Heart right ventricle (tissue), 16 donors: ENCODE measurements around the gene CTCFL. TPM values are rescaled to one million over a fixed set of nuclear protein-coding genes. Genes with fewer than 3 reads are reported as not detected.
"Not testable (repeated sequence)": the region's sequence is repeated elsewhere in the genome, so short reads cannot be mapped to it uniquely, and the experiment has no call there.

ENCODE experiments used
- ATAC-seq, 8 donors: fragments of 200-7000 bp; cut with Tn5 transposase; one replicate each; pipeline ENCODE4 v1.9.1; 2020; ENCODE audit warnings: mild to moderate bottlenecking in 8 of 8, moderate library complexity in 8 of 8, moderate number of reproducible peaks in 1 of 8
- DNase-seq, 2 donors: peaks; one replicate each; pipeline ENCODE4 v3.0.0-alpha.2; 2020
- H3K27ac ChIP-seq, 10 donors: fragments of 200-600 bp; sonication (generic) in 2 of 10; one replicate each; pipeline versions ENCODE4 v1.5.0 to v1.8.0; 2020 to 2022; ENCODE audit warnings: mild to moderate bottlenecking in 3 of 10
- H3K27me3 ChIP-seq, 7 donors: fragments of 200-600 bp; one replicate each; pipeline ENCODE4 v1.8.0; 2021 to 2022; ENCODE audit warnings: mild to moderate bottlenecking in 2 of 7
- H3K36me3 ChIP-seq, 9 donors: fragments of 200-600 bp; sonication (generic) in 1 of 9; one replicate each; pipeline versions ENCODE4 v1.5.0 to v1.8.0; 2020 to 2022; ENCODE audit warnings: mild to moderate bottlenecking in 2 of 9
- H3K4me1 ChIP-seq, 9 donors: fragments of 200-600 bp; sonication (generic) in 1 of 9; one replicate each; pipeline versions ENCODE4 v1.5.0 to v1.8.0; 2020 to 2022; ENCODE audit warnings: mild to moderate bottlenecking in 4 of 9
- H3K4me3 ChIP-seq, 10 donors: fragments of 200-600 bp; sonication (generic) in 2 of 10; one replicate each; pipeline versions ENCODE4 v1.5.0 to v1.8.0; 2020 to 2022; ENCODE audit warnings: mild to moderate bottlenecking in 7 of 10, moderate library complexity in 2 of 10
- H3K9me3 ChIP-seq, 11 donors: fragments of 200-600 bp in 10 of 11; sonication (generic) in 2 of 11; one replicate each; pipeline versions ENCODE4 v1.5.0 to v1.8.0; 2013 to 2022; ENCODE audit warnings: mild to moderate bottlenecking in 2 of 11, control low read depth in 1 of 11, moderate library complexity in 1 of 11
- WGBS, 2 donors: extraction: QIAGEN DNeasy Blood & Tissue Kit; methylation state at CpG; one replicate each; pipeline ENCODE4 v1.1.7; 2013; ENCODE audit warnings: inconsistent platforms in 1 of 2; 5-methylcytosine and 5-hydroxymethylcytosine counted together
- intact Hi-C, 10 donors: fragments of 100-400 bp; cut with DNase I; formaldehyde crosslinking; loops; one replicate each; pipeline versions ENCODE4 v1.11.1 to v1.14.2; 2022
- polyA plus RNA-seq, 2 donors: library from polyadenylated mRNA; stranded (reverse); fragments of 200-250 nt; gene quantifications; one replicate each; pipeline ENCODE4 v1.2.3, GENCODE V29; 2013
- total RNA-seq, 10 donors: library from RNA; stranded (reverse); fragmentation: NEBNext Ultra II Directional in 3 of 10; extraction: Animal tissue kit (Norgen Biotek cat#: 25700) in 3 of 10; gene quantifications; one replicate each; pipeline versions ENCODE4 v1.2.1 to v1.2.4, GENCODE V29; 2021 to 2023
- TF ChIP-seq, protein P1 (sequence below), 9 donors: fragments of 200-600 bp; sonication (generic) in 2 of 9; IDR thresholded peaks; one replicate each; pipeline versions ENCODE4 v1.5.0 to v1.8.0; 2021 to 2022; ENCODE audit warnings: antibody characterized with exemption in 9 of 9, mild to moderate bottlenecking in 5 of 9, moderate library complexity in 1 of 9
- donor health status: Arrhythmogenic right ventricular cardiomyopathy.
- donor health status: ischemic (EF 13 %, LVEDD 7.1; RV severe dilation, severe dysfunction).
- donor health status: healthy with polysubstance abuse.
- donor health status: DM: no; HTN: yes; CAD: no.
- donor health status: DM: no; HTN: no; CAD: no.
- donor health status: ischemic (EF 25% LVEDD 6.9; RV normal size, moderate dysfunction).
- donor health status: ischemic (EF 25% LVEDD 5.7; RV mildly dilated, moderate dysfunction).
- donor health status: healthy.
- donor health status: DM: yes; HTN: yes; CAD: no.
- donor health status: Ischemic cardiomyopathy.
- donor health status: ischemic (EF 35%, LVEDD 5.7; RV mildly dilated, moderate dysfunction).
- donor health status: nonischemic (EF 11% LVEDD 7.7; RV severe dilation, severe dysfunction).
- donor health status: DM: yes; HTN: yes; CAD: no.
- donor health status: PGD.
- donor health status: ischemic (EF 29% LVEDD 5.4; RV normal size, mild dysfunction).
- donor health status: nonischemic (EF 23%, LVEDD 6.1; RV moderate dilation, normal function).

The CTCFL gene
- total and polyA plus RNA-seq, 12 donors = not detected

DNA sequence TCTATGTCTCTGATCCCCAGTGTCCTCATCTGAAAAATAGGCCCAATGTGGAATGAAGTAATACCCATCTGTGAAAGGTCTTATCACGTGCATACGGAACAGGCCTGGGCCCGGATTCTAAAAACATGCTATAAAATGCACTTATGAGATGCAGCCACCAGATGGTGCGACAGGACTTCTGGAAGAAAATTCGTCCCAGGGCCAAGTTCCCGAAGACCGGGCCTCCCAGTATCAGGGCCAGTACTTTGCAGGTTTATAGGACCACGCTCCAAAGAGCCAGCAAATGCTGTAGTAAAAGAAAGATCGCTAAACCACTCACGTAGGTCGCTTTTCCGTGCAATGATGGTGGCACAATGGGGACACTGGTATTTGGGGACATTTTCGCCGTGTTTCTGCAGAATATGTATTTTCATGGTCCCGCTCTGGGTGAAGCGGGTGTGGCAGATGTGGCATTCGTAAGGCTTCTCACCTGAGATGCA, 10.6 kb downstream of the CTCFL start:
- TF ChIP-seq, protein P1, sequence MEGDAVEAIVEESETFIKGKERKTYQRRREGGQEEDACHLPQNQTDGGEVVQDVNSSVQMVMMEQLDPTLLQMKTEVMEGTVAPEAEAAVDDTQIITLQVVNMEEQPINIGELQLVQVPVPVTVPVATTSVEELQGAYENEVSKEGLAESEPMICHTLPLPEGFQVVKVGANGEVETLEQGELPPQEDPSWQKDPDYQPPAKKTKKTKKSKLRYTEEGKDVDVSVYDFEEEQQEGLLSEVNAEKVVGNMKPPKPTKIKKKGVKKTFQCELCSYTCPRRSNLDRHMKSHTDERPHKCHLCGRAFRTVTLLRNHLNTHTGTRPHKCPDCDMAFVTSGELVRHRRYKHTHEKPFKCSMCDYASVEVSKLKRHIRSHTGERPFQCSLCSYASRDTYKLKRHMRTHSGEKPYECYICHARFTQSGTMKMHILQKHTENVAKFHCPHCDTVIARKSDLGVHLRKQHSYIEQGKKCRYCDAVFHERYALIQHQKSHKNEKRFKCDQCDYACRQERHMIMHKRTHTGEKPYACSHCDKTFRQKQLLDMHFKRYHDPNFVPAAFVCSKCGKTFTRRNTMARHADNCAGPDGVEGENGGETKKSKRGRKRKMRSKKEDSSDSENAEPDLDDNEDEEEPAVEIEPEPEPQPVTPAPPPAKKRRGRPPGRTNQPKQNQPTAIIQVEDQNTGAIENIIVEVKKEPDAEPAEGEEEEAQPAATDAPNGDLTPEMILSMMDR (IDR thresholded peaks at IDR 0.05) = peak; percentile 58 to 87 (median 78)
- ATAC-seq = peak; percentile 70 to 87 (median 81)
- no peaks in the 10 kb centered on the region for H3K9me3 ChIP-seq
- H3K4me3 ChIP-seq = no peak overlapping the region
- peak; percentile 31 to 72 for DNase-seq
- no peaks in the 10 kb centered on the region for H3K36me3 ChIP-seq
- 31 to 32% methylated on average over 17 of the region's 17 CpGs for WGBS, 2 donors
- H3K27me3 ChIP-seq = peaks cover 0 to 31% (median 7%) of the 10 kb centered on the region in 7 donors
- H3K27ac ChIP-seq = no peak overlapping the region
- peaks cover 0 to 8% (median 0%) of the 10 kb centered on the region in 9 donors for H3K4me1 ChIP-seq
- intact Hi-C loops = loop anchor here (1.0 to 5.0 kb wide), 8 partner anchors 78 to 698 kb away; no protein-coding TSS in a partner anchor

DNA sequence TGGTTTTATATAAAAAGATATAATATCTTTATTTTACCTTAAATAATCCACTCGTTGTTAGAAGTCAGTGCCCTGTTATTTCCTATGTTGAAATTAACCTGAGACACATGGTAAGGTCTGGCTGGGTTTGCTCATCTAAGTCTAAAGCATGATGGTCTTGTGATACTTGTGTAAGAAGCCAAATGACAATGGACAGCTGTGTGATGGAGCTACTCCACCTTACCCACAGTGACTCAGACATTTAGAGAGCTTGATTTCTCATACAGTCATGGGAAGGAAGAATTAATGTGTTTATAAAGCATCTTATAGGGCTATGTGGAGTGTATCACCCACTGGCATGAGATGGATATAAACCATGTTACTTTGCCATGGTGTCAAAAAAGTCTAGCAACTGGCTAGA, 11.7 kb downstream of the CTCFL start:
- H3K36me3 ChIP-seq = no peaks in the 10 kb centered on the region
- H3K9me3 ChIP-seq = no peaks in the 10 kb centered on the region
- H3K27me3 ChIP-seq = peaks cover 0 to 37% (median 9%) of the 10 kb centered on the region in 7 donors
- TF ChIP-seq, protein P1 (IDR thresholded peaks at IDR 0.05) = no peak
- DNase-seq (no peak), ATAC-seq (no peak)
- peaks cover 0 to 8% (median 0%) of the 10 kb centered on the region in 9 donors for H3K4me1 ChIP-seq
- H3K27ac ChIP-seq = no peak overlapping the region
- H3K4me3 ChIP-seq = no peak overlapping the region
- intact Hi-C loops = loop anchor here in 5 of 10 donors (2.0 to 5.0 kb wide), 3 partner anchors 694 to 699 kb away; no protein-coding TSS in a partner anchor
- WGBS, 2 donors = 75 to 83% methylated on average over 1 of the region's 1 CpG

DNA sequence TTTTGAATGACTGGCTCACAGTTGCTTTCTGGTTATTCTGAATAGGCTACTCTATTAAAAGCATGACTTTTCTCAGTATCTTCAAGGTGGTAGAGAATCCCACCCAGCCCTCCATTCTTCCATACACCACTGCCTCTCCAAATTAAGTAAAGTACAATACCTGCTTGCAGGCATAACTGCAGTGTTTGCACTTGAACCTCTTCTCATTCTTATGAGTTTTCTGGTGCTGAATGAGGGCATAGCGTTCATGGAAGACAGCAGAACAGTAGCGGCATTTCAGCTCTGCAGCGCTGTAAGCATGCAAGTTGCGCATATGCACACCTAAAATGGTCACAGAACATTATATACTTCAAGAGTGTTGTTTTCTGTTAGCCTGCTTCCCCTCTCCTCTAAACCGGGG, 12.5 kb downstream of the CTCFL start:
- WGBS, 2 donors = 73 to 84% methylated on average over 5 of the region's 5 CpGs
- Histone ChIP-seq H3K9me3 (no peaks in the 10 kb centered on the region), H3K27me3 (peaks cover 0 to 45% (median 14%) of the 10 kb centered on the region in 7 donors), H3K4me1 (peaks cover 0 to 8% (median 0%) of the 10 kb centered on the region in 9 donors), H3K4me3 (no peak overlapping the region), H3K27ac (no peak overlapping the region), H3K36me3 (no peaks in the 10 kb centered on the region)
- no peak for DNase-seq
- no peak for ATAC-seq
- TF ChIP-seq, protein P1 (IDR thresholded peaks at IDR 0.05) = no peak
- intact Hi-C loops = loop anchor here in 5 of 10 donors (2.0 to 5.0 kb wide), 3 partner anchors 695 to 700 kb away; no protein-coding TSS in a partner anchor

DNA sequence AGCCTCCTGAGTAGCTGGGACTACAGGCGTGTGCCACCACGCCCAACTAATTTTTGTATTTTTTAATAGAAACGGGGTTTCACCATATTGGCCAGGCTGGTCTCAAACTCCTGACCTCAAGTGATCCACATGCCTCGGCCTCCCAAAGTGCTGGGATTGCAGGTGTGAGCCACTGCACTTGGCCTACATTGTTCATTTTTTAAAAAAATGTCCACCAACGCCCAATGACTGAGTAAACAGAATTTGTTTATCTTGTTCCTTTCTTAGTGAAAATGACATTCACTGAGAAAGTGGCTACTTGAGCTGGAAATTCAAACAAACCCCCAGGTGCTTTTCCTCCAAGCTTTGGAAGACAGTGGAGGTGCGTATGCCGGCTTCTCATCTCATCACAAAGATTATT, 13.2 kb downstream of the CTCFL start:
- ATAC-seq, H3K9me3 ChIP-seq, DNase-seq, H3K27ac ChIP-seq, H3K36me3 ChIP-seq, H3K4me3 ChIP-seq, H3K4me1 ChIP-seq: not testable (repeated sequence)
- intact Hi-C loops = loop anchor here in 5 of 10 donors (2.0 to 5.0 kb wide), 3 partner anchors 696 to 701 kb away; no protein-coding TSS in a partner anchor
- H3K27me3 ChIP-seq = peaks cover 0 to 50% (median 13%) of the 10 kb centered on the region in 7 donors
- WGBS, 2 donors = 86 to 91% methylated on average over 7 of the region's 7 CpGs

DNA sequence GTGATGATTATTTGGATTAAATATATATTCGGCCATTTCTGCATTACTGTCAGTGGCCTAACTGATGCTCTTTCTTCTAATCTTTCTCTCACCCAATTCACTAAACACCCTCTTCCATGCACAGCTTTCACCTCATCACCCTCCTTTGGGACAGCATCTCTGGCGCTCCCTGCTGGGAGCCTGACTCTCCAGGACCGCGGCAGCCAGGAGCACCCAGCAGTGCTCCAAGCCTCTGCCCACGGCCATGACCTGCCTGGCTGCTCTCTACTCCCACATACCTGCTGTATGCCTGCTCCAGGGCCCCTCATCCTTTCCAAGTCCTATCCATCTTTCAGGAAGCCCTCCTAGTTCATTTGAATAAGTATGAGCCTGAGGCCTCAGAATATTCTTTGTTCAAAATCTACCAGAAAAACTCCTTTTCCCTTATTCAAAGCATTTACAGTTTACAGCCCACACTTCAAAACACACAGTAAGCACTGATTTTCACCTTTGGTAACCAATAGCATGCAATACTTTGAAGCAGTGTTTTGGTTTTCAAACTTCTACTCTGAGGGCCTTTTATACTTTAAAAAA, 15.2 kb downstream of the CTCFL start:
- Histone ChIP-seq H3K27me3 (peaks cover 0 to 47% (median 8%) of the 10 kb centered on the region in 7 donors), H3K9me3 (no peaks in the 10 kb centered on the region), H3K4me3 (no peak overlapping the region), H3K36me3 (no peaks in the 10 kb centered on the region), H3K27ac (no peak overlapping the region), H3K4me1 (peaks cover 0 to 8% (median 0%) of the 10 kb centered on the region in 9 donors)
- DNase-seq (no peak), ATAC-seq (peak in 3 of 8 donors; percentile 50 to 70 (median 62))
- intact Hi-C loops = loop anchor here in 4 of 10 donors (5.0 to 10.0 kb wide), 3 partner anchors 425 to 703 kb away; no protein-coding TSS in a partner anchor
- WGBS, 2 donors = 53 to 56% methylated on average over 5 of the region's 5 CpGs
- TF ChIP-seq, protein P1 (IDR thresholded peaks at IDR 0.05) = peak in 6 of 9 donors; percentile 15 to 56 (median 41)
